Stimulated activated CD8-positive, alpha-beta memory T cell treated with anti-CD3 and anti-CD28 coated beads, Interleukin-15, amount 100 ng/mL, for 48 hours (primary cell): Measurements from ENCODE around the gene PRDM16.

Experiments used
- DNase-seq, 2 donors: peaks; one replicate each; pipeline ENCODE4 v3.0.0-alpha.2; 2020; ENCODE audit warnings: low read depth in 2 of 2

PRDM16 gene

GRCh38 chr1:3069491-3070308 is 697 bp downstream of the PRDM16 start:
- no peak for DNase-seq

- no peak for DNase-seq
Observed at GRCh38 chr1:3070309-3070643, 1.3 kb downstream of the PRDM16 start.

GRCh38 chr1:3070644-3071564 is 1.9 kb downstream of the PRDM16 start:
- DNase-seq = no peak

- DNase-seq = no peak
Observed at GRCh38 chr1:3071565-3072390, 2.8 kb downstream of the PRDM16 start.

- DNase-seq = no peak
Observed at GRCh38 chr1:3072391-3073185, 3.6 kb downstream of the PRDM16 start.

- no peak for DNase-seq
Observed at GRCh38 chr1:3073186-3073488, 4.1 kb downstream of the PRDM16 start.

GRCh38 chr1:3073489-3074296 is 4.7 kb downstream of the PRDM16 start:
- no peak for DNase-seq

- no peak for DNase-seq
Observed at GRCh38 chr1:3074297-3074741, 5.3 kb downstream of the PRDM16 start.

GRCh38 chr1:3074800-3075199 is 5.8 kb downstream of the PRDM16 start:
- DNase-seq = no peak

- no peak for DNase-seq
Observed at GRCh38 chr1:3075666-3076362, 6.8 kb downstream of the PRDM16 start.

GRCh38 chr1:3076363-3076740 is 7.3 kb downstream of the PRDM16 start:
- DNase-seq = no peak

GRCh38 chr1:3077081-3077480 is 8.1 kb downstream of the PRDM16 start:
- no peak for DNase-seq

GRCh38 chr1:3077561-3077960 is 8.6 kb downstream of the PRDM16 start:
- no peak for DNase-seq

- no peak for DNase-seq
Observed at GRCh38 chr1:3078430-3078861, 9.4 kb downstream of the PRDM16 start.

- no peak for DNase-seq
Observed at GRCh38 chr1:3078871-3079270, 9.9 kb downstream of the PRDM16 start.

- DNase-seq = no peak
Observed at GRCh38 chr1:3079381-3080052, 10.5 kb downstream of the PRDM16 start.

GRCh38 chr1:3080053-3080955 is 11.3 kb downstream of the PRDM16 start:
- DNase-seq = no peak

GRCh38 chr1:3081171-3081683 is 12.2 kb downstream of the PRDM16 start:
- DNase-seq = no peak
